SKM-1 treated with dmso at 0.1 percent for 144 hours (cell line): ENCODE data around the gene OR2T3.
"Not testable (repeated sequence)": the region's sequence is repeated elsewhere in the genome, so short reads cannot be mapped to it uniquely, and the experiment has no call there.

Source experiments
- DNase-seq: peaks from one replicate; lab custom pipeline; 2025; ENCODE audit not compliant: unreplicated experiment; lab: John Stamatoyannopoulos, UW

OR2T3 gene, protein sequence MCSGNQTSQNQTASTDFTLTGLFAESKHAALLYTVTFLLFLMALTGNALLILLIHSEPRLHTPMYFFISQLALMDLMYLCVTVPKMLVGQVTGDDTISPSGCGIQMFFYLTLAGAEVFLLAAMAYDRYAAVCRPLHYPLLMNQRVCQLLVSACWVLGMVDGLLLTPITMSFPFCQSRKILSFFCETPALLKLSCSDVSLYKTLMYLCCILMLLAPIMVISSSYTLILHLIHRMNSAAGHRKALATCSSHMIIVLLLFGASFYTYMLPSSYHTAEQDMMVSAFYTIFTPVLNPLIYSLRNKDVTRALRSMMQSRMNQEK

DNA sequence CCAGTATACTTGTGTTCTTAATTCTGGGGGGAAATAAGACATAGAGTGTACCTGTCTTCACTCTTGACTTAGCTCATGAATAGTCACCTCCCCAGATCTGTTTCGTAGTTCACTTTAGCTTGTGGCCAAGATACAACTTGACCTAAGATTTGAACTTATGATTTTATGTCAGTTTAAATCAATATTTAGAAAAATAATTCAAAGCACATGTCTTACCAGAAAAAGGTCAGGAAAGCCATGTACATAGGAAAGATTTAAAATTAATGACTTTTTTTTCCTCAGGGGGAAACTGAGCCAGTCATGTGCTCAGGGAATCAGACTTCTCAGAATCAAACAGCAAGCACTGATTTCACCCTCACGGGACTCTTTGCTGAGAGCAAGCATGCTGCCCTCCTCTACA is at the start of gene OR2T3:
TSS of gene OR2T3 (plus strand) at position 301 of the 400 bp plus-strand sequence. CDS start at position 301, 0 bp downstream.
- DNase-seq = not testable (repeated sequence)

GRCh38 chr1:248427526-248428191 is 45.5 kb upstream of the OR2T3 start:
- not testable (repeated sequence) for DNase-seq

GRCh38 chr1:248428192-248428533 is 45.0 kb upstream of the OR2T3 start:
- not testable (repeated sequence) for DNase-seq

DNA sequence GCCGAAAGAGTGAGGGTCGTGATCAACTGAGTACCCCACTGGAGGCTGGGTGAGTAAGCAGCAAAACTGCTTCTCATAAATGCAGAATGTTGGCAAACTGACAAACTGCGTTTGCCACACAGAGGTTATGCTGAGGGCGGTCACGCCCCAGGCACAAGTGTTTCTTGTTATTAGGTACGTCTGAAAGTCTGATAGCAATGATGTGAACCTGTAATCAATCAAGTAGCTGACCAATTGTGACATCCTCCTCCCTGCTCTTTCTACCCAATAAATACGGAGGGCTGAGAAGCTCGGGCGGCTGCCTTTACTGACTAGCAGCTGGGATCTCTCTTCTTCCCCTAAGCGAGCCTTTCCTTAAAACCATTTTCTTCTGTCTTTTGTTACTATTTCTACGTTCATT is 41.5 kb upstream of the OR2T3 start:
- DNase-seq = not testable (repeated sequence)

- DNase-seq = not testable (repeated sequence)
These were observed 41.0 kb upstream of the OR2T3 start for GRCh38 chr1:248432201-248432600.

DNA sequence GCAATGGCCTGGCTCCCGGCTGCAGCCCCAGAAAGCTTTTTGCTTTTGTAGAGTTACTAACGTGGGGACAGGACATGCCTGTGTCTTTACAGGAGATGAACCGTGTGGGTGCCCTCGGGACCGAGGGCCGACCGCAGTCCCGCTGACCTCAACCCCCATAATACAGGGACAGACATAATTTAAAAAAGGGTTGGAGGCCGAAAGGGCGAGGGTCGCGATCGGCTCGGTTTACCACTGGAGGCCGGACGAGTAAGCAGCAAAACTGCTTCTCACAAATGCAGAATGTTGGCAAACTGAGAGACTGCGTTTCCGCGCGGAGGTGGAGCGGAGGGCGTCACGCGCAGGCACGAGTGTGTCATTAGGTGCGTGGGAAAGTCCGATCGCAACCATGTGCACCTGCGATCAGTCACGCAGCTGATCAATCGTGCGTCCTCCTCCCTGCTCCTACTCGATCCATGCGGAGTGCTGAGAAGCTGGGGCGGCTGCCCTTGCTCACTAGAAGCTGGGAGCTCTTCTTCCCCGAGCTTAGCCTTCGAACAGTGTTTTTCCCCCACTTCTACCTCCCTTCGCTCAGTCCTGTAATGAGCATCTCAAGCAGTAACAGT is 39.2 kb upstream of the OR2T3 start:
- DNase-seq = not testable (repeated sequence)

DNA sequence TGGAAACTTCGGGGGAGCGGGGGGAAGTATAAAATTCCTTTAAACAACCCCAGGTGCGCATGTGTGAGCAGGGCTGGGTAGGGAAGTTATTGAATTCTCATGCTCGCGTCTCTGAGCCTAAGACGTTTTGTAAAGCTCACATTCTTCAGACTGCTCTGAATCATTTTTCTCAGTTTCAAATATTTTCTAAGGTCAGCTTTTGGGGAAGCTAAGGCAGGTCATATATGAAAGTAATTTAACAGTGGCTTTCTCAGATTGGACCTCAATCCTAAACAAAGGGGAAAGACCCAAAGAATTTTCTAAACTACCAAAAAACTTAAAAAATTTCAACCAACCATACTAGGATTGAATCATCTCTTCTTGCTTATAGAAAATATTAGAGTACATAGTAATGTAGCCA is 38.2 kb upstream of the OR2T3 start:
- not testable (repeated sequence) for DNase-seq

DNA sequence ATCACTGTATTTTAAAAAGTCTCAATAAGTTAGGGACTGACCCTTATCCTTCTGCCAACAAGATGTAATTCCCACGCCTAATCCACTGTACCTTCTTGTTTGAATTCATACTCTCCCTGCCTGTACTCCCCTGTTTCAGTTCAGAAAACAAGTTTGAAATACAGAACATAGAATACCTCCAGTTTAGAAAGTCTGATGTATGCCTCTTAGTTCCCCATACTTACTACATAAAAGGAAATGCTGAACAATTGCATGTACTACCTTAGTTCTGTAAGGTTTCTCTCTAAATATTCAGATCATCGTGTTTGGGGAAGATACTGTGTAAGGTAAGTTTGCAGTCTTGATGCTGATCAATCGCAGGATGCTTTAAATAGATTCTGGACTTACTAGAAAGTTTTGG is 36.8 kb upstream of the OR2T3 start:
- not testable (repeated sequence) for DNase-seq

DNA sequence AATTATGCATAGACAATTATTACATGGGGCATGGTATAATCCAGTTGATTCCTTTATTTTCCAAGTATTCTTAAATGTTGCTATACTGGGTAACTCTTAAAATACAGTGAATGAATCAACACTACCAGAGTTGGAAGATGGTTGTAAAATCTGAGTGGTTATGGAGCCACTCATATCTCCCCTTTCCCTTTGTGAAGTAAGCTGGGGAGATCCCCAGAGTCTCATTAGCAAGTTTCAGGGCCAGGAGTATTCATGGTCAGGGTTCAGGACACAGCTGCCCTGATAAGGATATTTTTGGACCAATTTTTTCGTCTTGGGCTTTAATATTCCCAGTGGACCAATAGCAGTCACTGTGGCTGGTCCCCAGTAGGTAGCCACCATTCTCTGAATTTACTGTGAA is 34.5 kb upstream of the OR2T3 start:
- not testable (repeated sequence) for DNase-seq

DNA sequence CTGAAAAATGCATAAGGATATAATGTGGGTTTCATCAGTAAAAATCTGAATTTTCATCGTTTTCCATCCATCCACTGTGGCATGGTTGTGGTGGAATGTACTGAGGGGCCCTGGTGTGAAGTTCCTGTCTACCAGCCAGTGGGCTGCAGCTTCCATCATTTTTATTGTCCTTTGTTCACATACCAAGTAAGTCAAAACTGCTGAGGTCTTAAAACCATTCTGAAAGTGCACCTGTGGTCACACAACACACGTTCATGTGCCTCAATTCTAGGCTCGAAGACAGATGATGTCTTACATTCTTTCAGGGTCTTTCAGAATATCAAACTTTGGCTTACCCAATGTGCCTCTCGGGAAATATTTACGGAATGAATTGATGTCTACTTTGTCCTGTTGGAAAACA is 33.9 kb upstream of the OR2T3 start:
- not testable (repeated sequence) for DNase-seq

DNA sequence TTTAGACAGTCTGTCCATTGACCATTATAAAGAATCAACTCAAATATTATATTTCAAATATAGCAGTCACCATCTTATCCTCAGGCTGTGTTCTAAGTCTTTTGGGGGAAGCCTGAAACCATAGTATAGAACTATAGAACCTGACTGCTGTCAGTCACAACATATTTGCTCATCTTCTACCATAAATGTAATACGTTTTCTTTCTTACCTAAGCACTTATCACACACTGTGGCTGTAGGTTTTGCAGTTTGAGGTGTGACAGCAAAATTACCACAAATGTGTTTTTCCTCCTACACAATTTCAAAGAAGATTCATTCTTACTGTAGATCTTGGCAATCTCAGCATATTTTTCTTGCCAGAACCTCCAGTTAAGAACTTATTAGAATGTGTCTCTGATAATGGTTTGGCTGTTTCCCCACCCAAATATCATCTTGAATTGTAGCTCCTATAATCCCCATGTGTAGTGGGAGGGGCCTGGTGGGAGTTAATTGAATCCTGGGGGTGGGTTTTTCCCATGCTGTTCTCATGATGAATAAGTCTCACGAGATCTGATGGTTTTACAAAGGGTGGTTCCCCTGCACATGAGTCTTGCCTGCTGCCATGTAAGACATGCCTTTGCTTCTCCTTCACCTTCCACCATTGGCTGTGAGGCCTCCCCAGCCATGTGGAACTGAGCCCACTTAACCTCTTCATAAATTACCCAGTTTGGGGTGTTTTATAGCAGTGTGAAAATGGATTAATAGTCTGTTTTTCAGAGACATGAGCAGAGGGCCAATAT is 30.5 kb upstream of the OR2T3 start:
- not testable (repeated sequence) for DNase-seq

DNA sequence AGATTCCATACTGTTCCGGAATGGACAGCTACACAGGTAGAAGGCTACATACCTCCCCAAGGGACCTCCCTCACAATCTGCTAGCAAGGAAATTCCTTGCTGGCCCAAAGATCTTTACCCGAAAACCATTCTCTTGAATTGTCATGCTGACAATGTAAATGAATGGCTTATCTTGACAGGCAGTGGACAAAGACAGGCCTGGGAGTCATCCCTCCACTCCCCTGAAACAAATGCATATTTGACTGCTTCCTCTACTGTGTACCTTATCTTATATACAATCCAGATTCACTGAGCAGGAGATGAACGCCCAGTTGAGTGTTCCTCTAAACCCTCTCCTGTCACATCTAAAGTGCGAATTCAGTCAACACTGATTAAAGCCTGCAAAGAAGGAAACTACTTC is 28.5 kb upstream of the OR2T3 start:
- not testable (repeated sequence) for DNase-seq

GRCh38 chr1:248445399-248445798 is 27.8 kb upstream of the OR2T3 start, which contains the start of gene OR2T2:
Gene OR2T2, plus strand, starts transcription at chr1:248445637. Its CDS starts 7,161 bp downstream, at chr1:248452798.
- DNase-seq = not testable (repeated sequence)

- not testable (repeated sequence) for DNase-seq
These were observed 24.6 kb upstream of the OR2T3 start for GRCh38 chr1:248448409-248449074.

GRCh38 chr1:248449821-248450465 is 23.2 kb upstream of the OR2T3 start:
- not testable (repeated sequence) for DNase-seq

DNA sequence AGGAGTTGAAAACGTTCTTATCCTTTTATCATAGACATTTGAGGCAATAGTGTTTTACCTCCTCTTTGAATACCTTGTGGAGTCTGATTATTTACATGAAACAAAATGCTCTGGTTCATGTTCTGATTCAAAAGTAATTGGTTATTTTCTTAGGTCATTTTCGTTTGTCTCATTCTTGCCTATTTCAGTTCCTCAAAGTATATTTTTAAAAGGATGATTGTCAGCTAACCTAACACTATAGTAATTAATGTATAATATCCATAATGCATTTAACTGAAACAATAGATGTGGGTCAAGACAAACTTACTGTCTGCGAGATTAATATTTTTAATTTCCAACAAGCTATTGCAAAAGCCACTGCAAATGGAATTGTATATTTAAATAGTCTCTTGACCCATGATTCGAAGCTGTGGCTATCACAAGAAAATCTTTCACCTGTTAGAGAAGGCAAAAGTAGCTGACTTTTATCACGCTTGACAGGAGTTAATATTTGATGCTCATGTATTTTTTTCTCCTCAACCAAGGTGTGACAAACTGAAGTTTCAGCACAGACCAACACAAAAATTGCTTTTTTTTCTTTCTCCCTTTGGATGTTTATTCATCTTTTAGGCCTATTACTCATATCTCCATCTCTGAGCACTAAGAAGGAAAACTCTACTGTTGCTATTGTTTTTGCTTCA is 22.5 kb upstream of the OR2T3 start:
- DNase-seq = not testable (repeated sequence)

GRCh38 chr1:248453619-248454018 is 19.5 kb upstream of the OR2T3 start:
- not testable (repeated sequence) for DNase-seq

- not testable (repeated sequence) for DNase-seq
These were observed 18.1 kb upstream of the OR2T3 start for GRCh38 chr1:248455045-248455444.

- not testable (repeated sequence) for DNase-seq
These were observed 16.5 kb upstream of the OR2T3 start for GRCh38 chr1:248456635-248457034.
